Activated naive CD4-positive, alpha-beta T cell treated with Interleukin-2 at 50 U/mL for 16 hours (primary cell): Measurements from ENCODE around the gene SLTM.
"Not testable (repeated sequence)": the region's sequence is repeated elsewhere in the genome, so short reads cannot be mapped to it uniquely, and the experiment has no call there.

Experiments
- DNase-seq: peaks from one replicate; pipeline ENCODE4 v3.0.0-alpha.2; 2020

The SLTM gene

DNA sequence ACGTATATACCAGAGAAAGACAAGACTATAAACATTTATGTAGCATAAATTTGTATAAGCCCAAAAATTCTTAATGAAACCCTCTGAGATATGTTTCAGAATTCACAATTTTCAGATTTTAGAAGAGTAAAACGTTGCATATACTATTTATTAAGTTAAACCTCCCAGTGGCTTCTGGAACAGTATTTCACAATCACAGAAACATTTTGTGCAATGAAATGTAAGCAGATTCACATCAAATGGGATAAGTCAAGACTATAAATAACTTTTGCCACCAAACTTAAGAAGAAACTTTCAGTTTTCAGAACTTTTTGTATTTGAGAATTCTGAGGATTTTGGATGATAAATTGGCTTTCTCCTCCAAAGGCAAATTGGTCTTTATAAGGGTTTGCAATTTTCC is 9.2 kb downstream of the SLTM start:
- DNase-seq, result no peak

DNA sequence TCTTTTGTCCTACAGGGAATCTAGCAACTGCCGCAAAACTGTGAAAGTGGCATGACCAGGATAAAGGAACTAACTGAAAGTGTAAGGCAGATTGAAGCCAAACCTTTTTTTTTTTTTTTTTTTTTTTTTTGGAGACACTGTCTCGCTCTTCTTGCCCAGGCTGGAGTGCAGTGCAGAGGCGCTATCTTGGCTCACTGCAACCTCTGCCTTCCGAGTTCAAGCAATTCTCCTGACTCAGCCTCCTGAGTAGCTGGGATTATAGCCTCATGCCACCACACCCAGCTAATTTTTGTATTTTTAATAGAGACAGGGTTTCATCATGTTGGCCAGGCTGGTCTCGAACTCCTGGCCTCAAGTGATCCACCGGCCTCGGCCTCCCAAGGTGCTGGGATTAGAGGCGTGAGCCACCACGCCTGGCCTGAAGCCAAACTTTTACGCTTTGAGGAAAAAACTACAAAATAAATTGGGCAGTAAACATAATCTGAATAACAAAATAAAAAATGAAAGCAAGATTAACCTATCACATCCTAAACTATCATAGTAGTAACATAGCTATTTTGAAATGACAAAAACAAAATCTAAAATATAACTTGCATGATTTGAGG is 9.7 kb downstream of the SLTM start:
- no peak for DNase-seq

DNA sequence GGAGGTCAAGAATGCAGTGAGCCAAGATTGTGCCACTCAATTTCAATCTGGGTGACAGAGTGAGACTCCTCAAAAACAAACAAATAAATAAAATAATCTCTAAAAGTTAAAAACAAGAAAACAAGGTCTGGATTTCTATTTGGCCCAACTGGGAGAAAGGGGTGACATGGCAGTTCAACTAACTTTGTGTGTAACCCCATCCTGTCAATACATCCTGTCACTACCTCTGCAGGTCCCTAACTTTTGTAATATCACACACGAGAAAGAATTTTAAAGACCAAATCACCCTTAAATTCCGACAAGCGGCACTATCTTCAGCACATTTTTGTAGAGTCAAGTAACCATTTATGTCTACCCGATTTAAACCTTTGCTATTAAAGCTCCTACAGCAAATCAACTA is 10.2 kb downstream of the SLTM start:
- no peak for DNase-seq

DNA sequence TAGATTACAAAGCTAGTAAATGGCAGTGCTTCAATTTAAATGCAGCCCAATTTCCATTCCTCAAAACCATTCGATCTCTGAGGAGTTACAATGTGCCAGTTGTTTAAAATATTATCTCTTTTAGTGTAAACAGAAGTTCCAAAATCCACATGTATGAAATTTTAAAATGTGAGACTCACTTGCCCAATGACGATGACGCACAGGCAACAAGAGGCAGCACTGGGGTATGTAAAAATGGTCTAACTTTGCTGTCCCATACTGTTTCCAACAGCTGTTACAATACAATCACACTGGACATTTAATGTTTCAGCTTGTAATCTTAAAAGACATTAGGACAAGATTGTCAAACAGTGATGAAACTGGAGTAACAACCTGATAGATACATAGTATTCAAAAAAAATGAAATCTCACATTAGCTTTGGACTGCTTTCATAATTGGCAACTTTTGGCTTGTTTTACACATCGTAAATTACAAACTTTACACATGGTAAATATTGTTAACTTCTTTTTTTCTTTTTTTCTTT is 12.2 kb downstream of the SLTM start:
- no peak for DNase-seq

DNA sequence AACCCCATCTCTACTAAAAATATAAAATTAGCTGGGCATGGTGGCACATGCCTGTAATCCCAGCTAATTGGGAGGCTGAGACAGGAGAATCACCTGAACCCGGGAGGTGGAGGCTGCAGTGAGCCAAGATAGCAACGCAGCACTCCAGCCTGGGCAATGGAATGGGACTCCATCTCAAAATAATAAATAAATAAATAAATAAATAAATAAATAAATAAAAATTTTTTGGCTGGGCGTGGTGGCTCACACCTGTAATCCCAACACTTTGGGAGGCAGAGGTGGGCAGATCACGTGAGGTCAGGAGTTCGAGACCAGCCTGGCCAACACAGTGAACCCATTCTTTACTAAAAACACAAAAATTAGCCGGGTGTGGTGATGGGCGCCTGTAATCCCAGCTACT is 13.0 kb downstream of the SLTM start:
- not testable (repeated sequence) for DNase-seq

DNA sequence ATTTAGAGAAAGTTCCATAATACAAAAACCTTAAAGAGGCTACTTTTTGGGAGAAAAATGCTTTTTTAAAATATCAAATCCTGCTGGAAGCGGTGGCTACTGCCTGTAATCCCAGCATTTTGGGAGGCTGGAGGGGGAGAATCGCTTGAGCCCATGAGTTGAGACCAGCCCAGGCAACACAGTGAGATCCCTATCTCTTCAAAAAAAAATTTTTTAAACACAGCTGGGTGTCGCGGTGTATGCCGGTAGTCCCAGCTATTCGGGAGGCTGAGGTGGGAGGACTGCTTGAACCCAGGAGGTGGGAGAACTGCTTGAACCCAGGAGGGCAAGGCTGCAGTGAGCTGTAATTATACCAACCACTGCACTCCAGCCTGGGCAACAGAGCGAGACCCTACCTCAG is 14.2 kb downstream of the SLTM start:
- no peak for DNase-seq

DNA sequence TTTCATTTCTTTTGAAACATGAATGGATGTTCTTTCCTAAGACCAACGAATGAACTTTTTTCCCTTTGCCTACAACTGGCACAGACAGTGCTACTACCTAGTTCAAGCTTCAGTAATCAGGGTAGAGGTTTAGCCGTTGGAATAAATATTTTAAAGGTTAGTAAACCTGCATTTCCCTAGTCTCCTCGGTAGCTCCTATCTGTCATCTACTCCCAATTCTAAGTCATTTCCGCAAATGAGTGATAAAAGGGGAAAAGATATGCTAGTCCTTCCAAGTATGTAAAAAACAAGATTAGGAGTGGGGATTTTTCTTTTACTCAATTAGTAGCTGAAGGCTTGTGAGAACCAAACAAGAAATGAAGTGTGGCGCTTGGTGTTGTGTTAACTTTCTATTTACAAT is 15.2 kb downstream of the SLTM start:
- DNase-seq, result no peak

DNA sequence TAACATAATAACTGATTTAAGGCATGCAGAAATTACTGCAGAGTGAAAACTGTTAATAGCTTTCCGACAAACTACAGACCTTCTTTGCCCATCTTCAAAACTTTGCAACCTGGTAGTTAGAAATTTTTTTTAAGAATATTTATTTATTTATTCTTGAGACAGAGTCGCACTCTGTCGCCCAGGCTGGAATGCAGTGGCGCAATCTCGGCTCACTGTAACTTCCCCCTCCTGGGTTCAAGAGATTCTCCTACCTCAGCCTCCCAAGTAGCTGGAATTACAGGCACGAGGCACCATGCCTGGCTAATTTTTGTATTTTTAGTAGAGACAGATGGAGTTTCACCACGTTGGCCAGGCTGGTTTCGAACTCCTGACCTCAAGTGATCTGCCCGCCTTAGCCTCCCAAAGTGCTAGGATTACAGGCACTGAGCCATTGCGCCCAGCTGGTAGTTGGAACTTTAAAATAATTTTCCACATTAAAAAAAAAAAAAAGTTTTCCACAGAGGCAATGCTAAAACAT is 15.8 kb downstream of the SLTM start:
- DNase-seq, result not testable (repeated sequence)

DNA sequence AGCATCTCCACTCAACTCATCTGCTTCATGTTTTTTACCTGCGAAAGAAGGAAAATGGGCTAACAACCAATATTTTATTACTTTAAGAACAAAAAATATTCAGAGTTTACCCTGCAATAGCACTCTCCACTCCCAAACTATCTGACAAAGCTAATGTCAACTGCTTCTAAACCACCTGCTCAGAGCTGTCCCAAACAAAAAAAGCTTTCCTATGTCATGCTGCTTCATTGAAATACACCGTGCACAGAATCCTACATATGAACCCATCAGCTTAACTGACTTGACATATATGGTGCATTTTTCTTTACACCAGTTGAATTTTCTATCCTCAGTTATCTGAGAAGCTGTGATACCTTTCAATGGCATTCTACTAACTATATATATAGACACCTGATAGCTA is 16.5 kb downstream of the SLTM start:
- no peak for DNase-seq

DNA sequence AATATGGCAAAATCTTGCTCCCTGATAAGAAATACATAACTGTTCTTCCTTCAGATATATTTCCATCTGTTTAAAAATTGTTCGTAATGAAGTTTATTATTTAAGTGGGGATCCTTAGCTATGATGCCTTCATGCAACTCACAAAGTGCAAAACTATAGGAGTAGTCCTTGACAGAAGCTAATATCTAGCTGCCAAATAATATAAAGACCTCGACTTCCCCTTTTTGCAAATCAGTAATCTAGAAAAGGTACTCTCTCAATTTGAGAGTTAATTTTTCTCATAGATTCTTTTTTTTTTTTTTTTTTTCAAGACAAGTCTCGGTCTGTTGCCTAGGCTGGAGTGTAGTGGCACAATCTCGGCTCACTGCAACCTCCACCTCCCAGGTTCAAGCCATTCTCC is 23.0 kb downstream of the SLTM start:
- no peak for DNase-seq

DNA sequence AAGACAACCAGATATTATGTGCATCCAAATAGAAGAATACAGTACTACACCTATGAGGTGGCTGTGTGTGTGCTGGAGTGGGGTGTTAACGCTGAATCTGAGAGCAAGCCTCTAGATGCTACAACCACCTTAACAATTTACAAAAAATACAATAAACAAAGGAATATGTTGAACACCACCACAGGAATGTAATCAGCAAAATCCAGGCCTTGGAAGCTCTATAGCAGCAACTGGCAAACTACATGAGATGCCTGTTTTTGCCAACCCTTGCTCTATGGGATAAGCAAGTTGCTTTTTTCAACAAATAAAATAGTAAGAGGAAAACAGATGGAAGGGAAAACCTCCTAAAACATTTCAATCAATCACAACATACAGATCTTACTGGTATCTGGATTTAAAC is 23.9 kb downstream of the SLTM start:
- no peak for DNase-seq

DNA sequence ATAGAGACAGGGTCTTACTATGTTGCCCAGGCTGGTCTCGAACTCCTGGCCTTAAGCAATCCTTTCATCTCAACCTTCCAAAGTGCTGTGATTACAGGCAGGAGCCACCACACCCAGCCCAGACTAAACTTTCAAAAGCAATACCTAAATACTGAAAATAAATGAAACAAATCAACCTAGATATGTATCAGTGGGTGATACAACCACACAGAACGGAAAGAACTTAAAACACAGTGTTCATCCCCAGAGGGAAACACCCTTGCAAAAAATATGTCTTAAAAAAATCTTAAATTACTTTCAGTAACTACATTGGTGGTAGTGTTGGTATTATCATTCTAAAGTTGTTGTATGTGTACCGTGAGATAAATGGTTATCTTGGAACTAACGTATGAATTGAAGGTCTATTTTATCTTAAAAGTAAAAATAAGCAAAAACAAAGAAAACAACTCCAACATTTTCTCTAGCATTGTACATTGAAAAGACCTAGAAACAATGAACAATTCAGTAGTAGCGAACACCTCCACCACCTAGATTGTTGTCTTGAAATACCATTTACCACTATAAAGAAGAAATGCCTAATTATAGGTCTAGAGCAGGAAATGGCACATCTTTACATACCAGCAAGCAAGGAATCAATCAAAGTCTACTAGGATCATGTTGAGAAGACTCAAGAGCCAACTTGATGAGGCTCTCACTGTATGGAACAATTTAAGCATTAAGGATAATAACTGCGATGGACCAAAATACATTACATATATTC is 24.7 kb downstream of the SLTM start:
- DNase-seq, result no peak

DNA sequence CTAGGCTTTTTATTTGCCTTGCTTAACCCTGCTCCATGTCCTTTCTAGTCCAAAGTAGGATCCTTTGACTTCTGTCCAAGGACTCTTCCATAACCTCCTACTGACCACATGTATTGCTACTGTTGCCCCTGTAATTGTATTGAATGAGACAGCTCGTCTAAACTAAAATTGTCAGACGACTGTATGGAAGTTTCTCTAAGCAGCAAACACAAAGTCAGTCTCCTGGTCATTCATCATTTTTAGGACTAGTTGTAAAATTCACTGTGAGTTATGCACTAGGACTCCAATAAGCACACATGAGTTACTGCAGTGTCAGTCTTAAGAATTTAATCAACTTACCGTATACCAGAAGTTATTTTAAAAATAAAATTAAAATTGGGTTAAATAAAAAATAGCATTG is 32.8 kb downstream of the SLTM start:
- DNase-seq, result no peak

DNA sequence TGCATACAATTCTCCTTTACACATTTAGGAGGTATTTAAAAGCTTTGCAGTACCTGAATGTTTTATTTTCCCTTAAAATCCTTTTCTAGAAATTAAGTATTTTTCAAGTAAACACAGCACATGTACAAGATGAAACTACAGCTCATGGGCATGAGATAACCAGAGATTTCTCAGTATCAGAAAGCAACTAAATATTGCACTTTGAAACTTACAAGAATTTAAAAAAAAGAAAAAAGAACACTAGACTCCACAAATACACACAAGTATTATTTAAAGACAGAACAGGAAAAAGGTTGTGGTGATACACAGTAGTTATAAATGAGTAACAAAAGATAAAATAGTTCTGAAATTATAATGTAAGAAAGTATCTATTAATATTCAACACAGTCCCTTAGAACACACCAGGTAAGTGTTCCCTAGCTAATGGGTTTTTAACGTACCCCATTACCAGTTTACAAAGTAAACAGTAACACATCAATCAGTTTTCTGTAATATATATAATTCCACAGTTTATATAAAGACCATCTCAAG is 35.3 kb downstream of the SLTM start:
- no peak for DNase-seq

DNA sequence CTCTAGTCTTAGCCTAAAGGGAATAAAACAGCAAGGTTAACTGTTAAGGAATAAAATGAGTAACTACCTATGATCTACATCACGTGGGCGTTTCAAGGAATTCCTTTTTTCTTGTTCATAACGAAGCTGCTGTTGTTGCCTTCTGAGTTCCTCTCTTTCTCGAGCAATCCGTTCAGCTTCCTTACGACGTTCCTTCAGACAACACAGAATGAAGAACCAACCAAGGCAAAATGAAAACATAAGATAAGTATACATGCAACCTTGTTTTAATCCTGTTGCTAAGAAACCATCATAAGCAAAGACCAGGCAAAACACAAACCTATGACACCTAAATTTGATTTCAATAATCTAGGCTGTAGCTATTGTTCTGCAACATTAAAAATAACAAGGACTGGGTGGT is 44.1 kb downstream of the SLTM start:
- DNase-seq, result no peak

DNA sequence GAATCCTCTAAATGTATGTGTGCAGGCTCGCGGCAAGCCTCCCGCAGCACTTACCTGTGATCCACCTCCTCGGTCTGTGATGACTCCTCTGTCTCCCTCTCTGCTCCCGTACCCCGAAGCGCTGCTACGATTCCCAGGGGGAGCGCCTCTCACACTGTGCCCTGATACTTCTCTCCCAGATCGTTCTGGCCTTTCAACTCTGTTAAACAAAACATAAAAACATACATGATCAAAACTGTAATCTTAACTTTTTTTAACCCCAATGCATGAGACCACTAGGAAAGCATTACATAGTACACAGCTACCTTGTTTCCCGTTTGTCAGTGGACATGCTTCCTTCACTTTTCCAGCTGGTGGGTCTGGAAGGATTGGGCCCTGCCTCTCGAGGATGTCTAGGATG is 46.6 kb downstream of the SLTM start:
- no peak for DNase-seq

DNA sequence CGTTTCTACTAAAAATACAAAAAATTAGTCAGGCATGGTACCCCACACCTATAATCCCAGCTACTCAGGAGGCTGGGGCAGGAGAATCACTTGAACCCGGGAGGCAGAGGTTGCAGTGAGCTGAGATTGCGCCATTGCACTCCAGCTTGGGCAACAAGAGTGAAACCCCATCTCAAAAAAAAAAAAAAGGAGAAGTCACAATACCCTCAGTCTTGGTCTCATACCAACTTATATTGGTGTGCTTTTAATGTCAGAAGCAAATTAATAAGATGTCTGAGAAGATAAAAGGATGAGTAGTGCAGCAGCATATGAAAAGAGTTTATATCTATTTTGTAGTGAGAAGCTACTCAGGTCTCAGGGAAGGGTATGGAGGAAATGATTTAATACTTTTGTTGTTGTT is 49.6 kb downstream of the SLTM start:
- not testable (repeated sequence) for DNase-seq

DNA sequence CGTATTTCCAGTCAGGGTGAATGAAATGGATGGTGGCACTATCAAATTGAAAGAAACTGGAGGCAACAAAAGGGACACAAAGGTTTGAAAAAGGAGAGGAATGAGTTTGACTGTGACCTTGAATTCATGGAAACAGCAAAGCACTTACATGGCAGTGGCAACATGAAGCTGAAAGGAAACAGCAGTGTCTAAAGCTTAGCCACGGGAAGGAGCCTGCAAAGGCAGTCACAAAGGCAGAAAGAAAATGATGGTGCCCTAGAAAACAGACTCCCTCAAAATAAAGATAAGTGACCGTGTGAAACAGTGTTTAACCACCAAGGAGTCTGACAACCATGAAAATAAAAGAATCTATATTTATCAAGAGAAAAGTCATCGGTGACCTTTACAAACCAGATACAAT is 51.2 kb downstream of the SLTM start:
- no peak for DNase-seq

DNA sequence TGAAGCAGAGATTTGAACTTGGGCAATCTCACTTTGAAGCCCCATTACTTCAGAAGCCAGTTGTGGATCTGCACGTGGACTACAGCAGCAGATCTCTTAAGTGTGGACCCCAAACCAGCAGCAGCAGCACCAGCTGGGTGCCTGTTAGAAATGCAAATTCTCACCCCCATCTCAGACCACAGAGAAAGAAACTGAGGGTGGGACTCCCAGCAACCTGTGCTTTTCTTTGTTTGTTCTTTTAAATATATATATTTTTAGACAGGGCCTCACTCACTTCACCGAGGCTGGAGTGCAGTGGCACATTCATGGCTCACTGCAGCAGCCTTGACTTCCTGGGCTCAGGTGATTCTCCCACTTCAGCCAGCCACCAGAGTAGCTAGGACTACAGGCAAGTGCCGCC is 53.2 kb downstream of the SLTM start:
- no peak for DNase-seq

DNA sequence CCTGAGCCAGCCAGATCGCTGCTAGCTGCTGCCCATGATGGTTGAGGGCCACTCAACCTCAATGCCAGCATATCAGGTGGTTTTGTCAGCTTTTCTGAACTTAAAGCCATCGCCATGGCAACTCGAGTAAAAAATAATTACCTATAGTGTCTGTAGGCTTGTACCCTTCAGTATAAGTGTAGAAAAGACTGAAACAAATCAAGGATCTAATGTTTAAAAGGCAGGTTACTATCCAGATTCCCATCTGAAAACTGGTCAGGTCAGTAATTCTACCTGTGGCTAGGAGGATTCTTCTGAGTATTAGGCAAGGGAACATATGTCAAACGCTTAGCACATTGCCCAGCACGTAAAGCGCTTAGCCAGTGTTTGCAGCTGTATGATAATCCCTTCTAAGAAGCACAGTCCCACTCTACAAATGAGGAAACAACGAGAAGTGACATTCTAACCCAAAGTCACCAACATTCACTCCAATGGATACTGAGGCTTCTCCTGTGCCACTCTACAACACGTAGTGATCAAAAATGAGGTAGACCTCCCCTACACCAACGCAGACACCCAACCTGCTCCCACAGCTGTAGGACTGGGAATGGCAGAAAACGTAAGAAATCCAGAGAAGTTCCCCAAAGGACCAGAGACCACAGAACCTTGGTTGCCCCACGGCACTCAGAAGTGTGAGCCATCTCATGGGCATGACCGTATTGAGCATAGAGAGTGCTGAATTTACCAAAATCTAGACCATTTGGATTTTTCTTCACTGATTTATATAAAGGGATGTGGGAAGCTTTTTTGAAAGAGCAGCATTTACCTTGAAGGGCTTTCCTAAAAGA is 55.3 kb downstream of the SLTM start:
- no peak for DNase-seq

DNA sequence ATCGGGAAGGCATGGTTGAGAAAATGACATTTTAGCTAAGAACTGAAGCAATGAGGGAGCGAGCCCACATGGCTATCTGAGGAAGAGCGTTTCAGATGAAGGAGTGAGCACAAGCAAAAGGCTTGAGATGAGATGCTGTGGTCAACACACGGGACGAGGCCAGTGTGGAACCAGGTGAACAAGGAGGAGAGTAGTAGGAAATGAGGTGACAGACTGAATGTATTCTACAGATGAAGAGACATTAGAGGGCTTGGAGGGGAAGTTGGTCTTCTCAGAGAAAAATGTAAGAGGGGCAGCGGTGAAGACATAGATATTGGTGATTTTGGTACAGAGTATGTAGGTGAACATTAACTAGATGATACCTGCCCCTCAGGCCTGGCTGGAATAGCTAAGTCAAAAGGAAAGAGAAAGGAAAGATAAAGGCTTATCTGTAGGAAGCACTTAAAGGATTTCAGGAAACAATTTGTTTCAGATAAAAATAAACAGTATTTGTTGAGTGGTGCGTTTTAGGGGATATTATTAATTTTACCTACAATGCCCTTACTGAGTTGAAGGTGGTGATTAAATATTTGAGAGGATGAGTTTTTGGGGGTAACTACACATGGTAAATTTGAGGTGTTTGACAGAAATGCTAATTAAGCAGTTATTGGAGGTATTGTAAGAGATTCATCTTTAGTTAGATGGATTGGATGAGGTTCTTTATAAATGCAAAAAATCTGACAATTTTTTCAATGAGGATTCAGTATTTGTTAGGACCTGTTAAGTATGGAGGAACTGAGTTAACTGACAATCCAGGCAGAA is 57.0 kb downstream of the SLTM start:
- no peak for DNase-seq

DNA sequence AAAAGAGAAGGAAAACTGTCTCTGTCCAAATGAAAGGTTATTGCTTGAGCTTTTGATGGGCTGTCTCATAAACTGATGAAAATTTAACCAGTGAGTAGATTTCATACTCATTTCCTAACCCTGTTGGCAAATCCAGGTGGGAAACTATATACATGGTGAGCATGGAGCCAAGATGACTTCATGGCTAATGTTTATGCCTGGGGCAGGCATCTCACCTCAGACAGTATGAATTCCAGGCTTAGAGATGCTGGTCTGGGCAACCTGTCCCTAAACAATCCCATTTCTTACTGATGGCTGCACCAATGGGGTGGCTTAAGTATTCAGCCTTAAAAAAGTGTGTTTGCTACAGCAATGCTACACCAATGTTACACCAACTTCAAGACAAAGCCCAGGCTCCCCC is 58.1 kb downstream of the SLTM start:
- DNase-seq, result no peak

DNA sequence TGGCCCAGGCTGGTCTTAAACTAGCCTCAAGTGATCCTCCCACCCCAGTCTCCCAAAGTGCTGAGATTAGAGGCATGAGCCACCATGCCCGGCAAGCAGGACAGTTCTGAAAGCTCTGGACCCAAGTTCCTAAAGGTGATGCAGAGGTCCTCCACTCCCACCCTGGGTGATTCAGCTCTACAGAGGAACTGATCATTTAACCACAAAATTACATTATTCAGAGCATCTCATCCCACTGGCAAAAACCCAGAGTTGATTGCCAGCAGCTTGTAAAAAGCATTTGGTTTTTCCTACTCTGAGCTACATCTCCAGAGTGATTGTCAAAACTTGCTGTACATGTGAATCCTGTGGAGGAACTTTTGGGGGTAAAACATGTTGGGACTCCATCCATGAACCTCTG is 60.2 kb downstream of the SLTM start:
- no peak for DNase-seq
